Activated CD8-positive, alpha-beta T cell treated with anti-CD3 and anti-CD28 coated beads for 36 hours (primary cell): ENCODE data around the gene CDK15. TPM values are rescaled to one million over a fixed set of nuclear protein-coding genes. Genes with fewer than 3 reads are reported as not detected.

Source experiments
- ATAC-seq: fragments of 200-7000 bp; cut with Tn5 transposase; one replicate; pipeline ENCODE4 v1.10.0; 2021; ENCODE audit warnings: mild to moderate bottlenecking, moderate library complexity
- CTCF ChIA-PET: fragments of 350-600 bp; sonication (Branson Sonifier 250); formaldehyde crosslinking; loops from one replicate; lab custom pipeline; 2021; ENCODE audit warnings: antibody characterized with exemption; lab: Charles Lee
- POLR2A ChIA-PET: fragments of 350-600 bp; sonication (Branson Sonifier 250); formaldehyde crosslinking; loops from one replicate; lab custom pipeline; 2021; ENCODE audit warnings: antibody characterized with exemption; lab: Charles Lee
- DNase-seq: peaks from one replicate; pipeline ENCODE4 v3.0.0-alpha.2; 2020
- H3K27ac Mint-ChIP-seq: one replicate; pipeline ENCODE4 v1.8.0; 2021; ENCODE audit warnings: mild to moderate bottlenecking, mixed read lengths
- H3K27me3 Mint-ChIP-seq: one replicate; pipeline ENCODE4 v1.8.0; 2021; ENCODE audit warnings: mixed read lengths
- H3K36me3 Mint-ChIP-seq: one replicate; pipeline ENCODE4 v1.8.0; 2021; ENCODE audit warnings: low read depth, mixed read lengths
- H3K4me1 Mint-ChIP-seq: one replicate; pipeline ENCODE4 v1.8.0; 2021; ENCODE audit warnings: low read depth, mixed read lengths
- H3K4me3 Mint-ChIP-seq: one replicate; pipeline ENCODE4 v1.8.0; 2021; ENCODE audit warnings: mild to moderate bottlenecking, moderate library complexity, mixed read lengths
- H3K9me3 Mint-ChIP-seq: one replicate; pipeline ENCODE4 v1.8.0; 2021; ENCODE audit warnings: mixed read lengths
- CTCF ChIP-seq: fragments of 200-600 bp; IDR thresholded peaks from one replicate; pipeline ENCODE4 v1.8.0; 2022; ENCODE audit warnings: antibody characterized with exemption, mild to moderate bottlenecking
- intact Hi-C: fragments of 100-400 bp; cut with micrococcal nuclease; formaldehyde crosslinking; loops from one replicate; pipeline ENCODE4 v1.10.0; 2022
- total RNA-seq, 2 experiments: library from RNA; stranded (reverse); gene quantifications; one replicate each; pipeline ENCODE4 v1.2.3, GENCODE V29; 2021

CDK15 gene
- total RNA-seq, 2 experiments from 2014 or later = not detected

GRCh38 chr2:201858281-201859184 is 52.2 kb downstream of the CDK15 start:
- Mint-ChIP-seq H3K9me3 (no peaks in the 10 kb centered on the region), H3K27me3 (peaks cover 26% of the 10 kb centered on the region), H3K4me3 (no peak overlapping the region), H3K27ac (no peak overlapping the region), H3K36me3 (no peaks in the 10 kb centered on the region), H3K4me1 (peaks cover 15% of the 10 kb centered on the region)
- ChIA-PET CTCF (interaction anchor here (1.6 to 2.8 kb wide), 5 partner anchors 11 to 323 kb away, joined by 3 to 42 read pairs (median 5); no protein-coding TSS in a partner anchor), POLR2A (no interaction called here)
- DNase-seq (peak; percentile 61), ATAC-seq (peak; percentile 84)
- intact Hi-C loops = loop anchor here (10.0 kb wide), 2 partner anchors 196 to 1914 kb away; no protein-coding TSS in a partner anchor
- no peak for TF ChIP-seq CTCF

GRCh38 chr2:201859949-201860348 is 53.6 kb downstream of the CDK15 start:
- CTCF ChIA-PET = interaction anchor here (0.7 to 2.8 kb wide), 29 partner anchors 13 to 334 kb away, joined by 3 to 42 read pairs (median 4); partner anchors contain the start of gene ALS2
- Mint-ChIP-seq H3K9me3 (no peaks in the 10 kb centered on the region), H3K4me3 (no peak overlapping the region), H3K4me1 (peaks cover 15% of the 10 kb centered on the region), H3K27me3 (peaks cover 27% of the 10 kb centered on the region), H3K27ac (no peak overlapping the region), H3K36me3 (no peaks in the 10 kb centered on the region)
- POLR2A ChIA-PET = no interaction called here
- DNase-seq (no peak), ATAC-seq (no peak)
- intact Hi-C loops = loop anchor here (2.0 to 10.0 kb wide), 3 partner anchors 195 to 1915 kb away; no protein-coding TSS in a partner anchor
- TF ChIP-seq CTCF = no peak

- CTCF ChIA-PET = interaction anchor here (0.6 to 2.8 kb wide), 40 partner anchors 8 to 333 kb away, joined by 3 to 42 read pairs (median 4); partner anchors contain the start of gene ALS2
- DNase-seq (peak; percentile 49), ATAC-seq (peak; percentile 83)
- H3K36me3 Mint-ChIP-seq = no peaks in the 10 kb centered on the region
- H3K27me3 Mint-ChIP-seq = peaks cover 29% of the 10 kb centered on the region
- H3K4me3 Mint-ChIP-seq = no peak overlapping the region
- no peak overlapping the region for H3K27ac Mint-ChIP-seq
- POLR2A ChIA-PET = no interaction called here
- no peaks in the 10 kb centered on the region for H3K9me3 Mint-ChIP-seq
- TF ChIP-seq CTCF = peak; percentile 67
- intact Hi-C loops = loop anchor here (2.0 kb wide), 1 partner anchor 318 kb away; no protein-coding TSS in a partner anchor
- peaks cover 15% of the 10 kb centered on the region for H3K4me1 Mint-ChIP-seq
Measured at GRCh38 chr2:201860636-201861066, 54.3 kb downstream of the CDK15 start.

GRCh38 chr2:201862843-201863242 is 56.5 kb downstream of the CDK15 start:
- ChIA-PET POLR2A (no interaction called here), CTCF (interaction anchor here (1.9 kb wide), 1 partner anchor 316 kb away, joined by 9 read pairs; no protein-coding TSS in a partner anchor)
- TF ChIP-seq CTCF = no peak
- H3K27ac Mint-ChIP-seq = no peak overlapping the region
- H3K27me3 Mint-ChIP-seq = peaks cover 24% of the 10 kb centered on the region
- intact Hi-C loops = no loop called here
- no peak overlapping the region for H3K4me3 Mint-ChIP-seq
- no peak for ATAC-seq
- H3K36me3 Mint-ChIP-seq = no peaks in the 10 kb centered on the region
- DNase-seq = no peak
- H3K4me1 Mint-ChIP-seq = peaks cover 15% of the 10 kb centered on the region
- H3K9me3 Mint-ChIP-seq = no peaks in the 10 kb centered on the region
